ENCODE data around the gene DSG3.

DNA sequence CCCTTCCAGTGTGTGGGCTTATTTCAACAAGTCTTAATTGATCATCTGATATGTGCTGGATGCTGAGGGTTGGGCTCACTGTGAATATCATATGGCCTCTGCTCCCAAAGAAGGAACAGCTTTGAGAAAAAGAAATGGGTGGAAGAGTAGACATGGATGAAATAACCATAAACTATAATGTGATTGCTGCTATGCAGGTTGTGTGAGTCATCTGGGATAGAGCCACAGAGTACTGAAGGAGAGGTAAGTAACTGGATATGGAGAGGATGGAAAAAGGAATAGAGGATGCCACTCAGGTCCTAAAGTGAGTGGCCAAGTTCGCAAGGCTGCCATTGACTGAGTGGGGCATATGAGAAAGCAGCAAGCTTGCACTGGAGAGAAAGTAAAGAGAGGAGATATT, 41.8 kb downstream of the DSG3 start:
- TF ChIP-seq POLR2A (IDR thresholded peaks at IDR 0.05) (no peak), POLR2AphosphoS5 (IDR thresholded peaks at IDR 0.05) (no peak), EP300 (IDR thresholded peaks at IDR 0.05) (no peak)
- TF ChIP-seq, protein P1, sequence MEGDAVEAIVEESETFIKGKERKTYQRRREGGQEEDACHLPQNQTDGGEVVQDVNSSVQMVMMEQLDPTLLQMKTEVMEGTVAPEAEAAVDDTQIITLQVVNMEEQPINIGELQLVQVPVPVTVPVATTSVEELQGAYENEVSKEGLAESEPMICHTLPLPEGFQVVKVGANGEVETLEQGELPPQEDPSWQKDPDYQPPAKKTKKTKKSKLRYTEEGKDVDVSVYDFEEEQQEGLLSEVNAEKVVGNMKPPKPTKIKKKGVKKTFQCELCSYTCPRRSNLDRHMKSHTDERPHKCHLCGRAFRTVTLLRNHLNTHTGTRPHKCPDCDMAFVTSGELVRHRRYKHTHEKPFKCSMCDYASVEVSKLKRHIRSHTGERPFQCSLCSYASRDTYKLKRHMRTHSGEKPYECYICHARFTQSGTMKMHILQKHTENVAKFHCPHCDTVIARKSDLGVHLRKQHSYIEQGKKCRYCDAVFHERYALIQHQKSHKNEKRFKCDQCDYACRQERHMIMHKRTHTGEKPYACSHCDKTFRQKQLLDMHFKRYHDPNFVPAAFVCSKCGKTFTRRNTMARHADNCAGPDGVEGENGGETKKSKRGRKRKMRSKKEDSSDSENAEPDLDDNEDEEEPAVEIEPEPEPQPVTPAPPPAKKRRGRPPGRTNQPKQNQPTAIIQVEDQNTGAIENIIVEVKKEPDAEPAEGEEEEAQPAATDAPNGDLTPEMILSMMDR (IDR thresholded peaks at IDR 0.05), result no peak

Data from gastroesophageal sphincter (tissue), 3 donors.